ENCODE measurements around the gene MASP1.

GRCh38 chr3:187266691-187267090 lies 24.8 kb downstream of the MASP1 start:
- TF ChIP-seq CTCF (IDR thresholded peaks at IDR 0.05) (no peak), EZH2 (IDR thresholded peaks at IDR 0.05; ENCODE audit: borderline replicate concordance, insufficient read depth, low read depth, low read length, poor library complexity, severe bottlenecking) (no peak)

Data from B cell (primary cell).